Stomach (tissue), 4 donors: ENCODE data around the gene GFRA3.

Experiments
- CTCF ChIP-seq, 7 experiments: fragments of 450-650 bp in 4 of 7; fragments of 200-600 bp in 3 of 7; sonication (generic) in 3 of 7; IDR thresholded peaks; one replicate each; pipeline ENCODE4 v1.5.1; 2016 to 2019; ENCODE audit warnings: antibody characterized with exemption in 7 of 7, control low read depth in 2 of 7, mild to moderate bottlenecking in 1 of 7
- POLR2A ChIP-seq, 4 donors: fragments of 450-650 bp; IDR thresholded peaks; one replicate each; pipeline ENCODE4 v1.6.1; 2016; ENCODE audit warnings: antibody characterized with exemption in 4 of 4, control low read depth in 2 of 4, mild to moderate bottlenecking in 1 of 4, moderate library complexity in 1 of 4

GRCh38 chr5:138246822-138247221, 27.6 kb downstream of the GFRA3 start:
- no peak for TF ChIP-seq CTCF (IDR thresholded peaks at IDR 0.05)
- no peak for TF ChIP-seq POLR2A (IDR thresholded peaks at IDR 0.05)
